ENCODE measurements around the gene NRF1.

Gene NRF1

GRCh38 chr7:129740574-129741410, 129.3 kb downstream of the NRF1 start:
- Mint-ChIP-seq H3K36me3 (ENCODE audit: low read depth) (peaks cover 3% of the 10 kb centered on the region), H3K4me3 (no peak overlapping the region), H3K27me3 (ENCODE audit: low read depth) (no peaks in the 10 kb centered on the region), H3K4me1 (ENCODE audit: low read depth) (peaks cover 3% of the 10 kb centered on the region), H3K9me3 (no peaks in the 10 kb centered on the region), H3K27ac (no peak overlapping the region)

GRCh38 chr7:129741743-129742213, 130.3 kb downstream of the NRF1 start:
- Mint-ChIP-seq H3K4me3 (no peak overlapping the region), H3K4me1 (ENCODE audit: low read depth) (peaks cover 3% of the 10 kb centered on the region), H3K36me3 (ENCODE audit: low read depth) (peaks cover 5% of the 10 kb centered on the region), H3K9me3 (no peaks in the 10 kb centered on the region), H3K27me3 (ENCODE audit: low read depth) (no peaks in the 10 kb centered on the region), H3K27ac (no peak overlapping the region)

- no peaks in the 10 kb centered on the region for H3K9me3 Mint-ChIP-seq
- H3K27me3 Mint-ChIP-seq (ENCODE audit: low read depth), result no peaks in the 10 kb centered on the region
- H3K36me3 Mint-ChIP-seq (ENCODE audit: low read depth), result peaks cover 5% of the 10 kb centered on the region
- peaks cover 3% of the 10 kb centered on the region for H3K4me1 Mint-ChIP-seq (ENCODE audit: low read depth)
- no peak overlapping the region for H3K27ac Mint-ChIP-seq
- H3K4me3 Mint-ChIP-seq, result no peak overlapping the region
These were observed 130.7 kb downstream of the NRF1 start for GRCh38 chr7:129742256-129742655.

- Mint-ChIP-seq H3K27ac (no peak overlapping the region), H3K4me1 (ENCODE audit: low read depth) (no peaks in the 10 kb centered on the region), H3K36me3 (ENCODE audit: low read depth) (peaks cover 2% of the 10 kb centered on the region), H3K9me3 (no peaks in the 10 kb centered on the region), H3K4me3 (no peak overlapping the region), H3K27me3 (ENCODE audit: low read depth) (no peaks in the 10 kb centered on the region)
These were observed 135.5 kb downstream of the NRF1 start for GRCh38 chr7:129746857-129747529.

- Mint-ChIP-seq H3K36me3 (ENCODE audit: low read depth) (peaks cover 6% of the 10 kb centered on the region), H3K4me1 (ENCODE audit: low read depth) (no peaks in the 10 kb centered on the region), H3K27ac (no peak overlapping the region), H3K27me3 (ENCODE audit: low read depth) (no peaks in the 10 kb centered on the region), H3K9me3 (no peaks in the 10 kb centered on the region), H3K4me3 (no peak overlapping the region)
These were observed 137.0 kb downstream of the NRF1 start for GRCh38 chr7:129748356-129749109.

- Mint-ChIP-seq H3K27ac (no peak overlapping the region), H3K4me1 (ENCODE audit: low read depth) (no peaks in the 10 kb centered on the region), H3K36me3 (ENCODE audit: low read depth) (peaks cover 6% of the 10 kb centered on the region), H3K27me3 (ENCODE audit: low read depth) (no peaks in the 10 kb centered on the region), H3K4me3 (no peak overlapping the region), H3K9me3 (no peaks in the 10 kb centered on the region)
These were observed 138.6 kb downstream of the NRF1 start for GRCh38 chr7:129750091-129750490.

- Mint-ChIP-seq H3K4me1 (ENCODE audit: low read depth) (no peaks in the 10 kb centered on the region), H3K9me3 (no peaks in the 10 kb centered on the region), H3K27ac (no peak overlapping the region), H3K4me3 (no peak overlapping the region), H3K36me3 (ENCODE audit: low read depth) (peaks cover 6% of the 10 kb centered on the region), H3K27me3 (ENCODE audit: low read depth) (no peaks in the 10 kb centered on the region)
These were observed 139.0 kb downstream of the NRF1 start for GRCh38 chr7:129750501-129750900.

GRCh38 chr7:129751916-129752315, 140.4 kb downstream of the NRF1 start:
- H3K9me3 Mint-ChIP-seq, result no peaks in the 10 kb centered on the region
- no peak overlapping the region for H3K4me3 Mint-ChIP-seq
- no peaks in the 10 kb centered on the region for H3K4me1 Mint-ChIP-seq (ENCODE audit: low read depth)
- H3K36me3 Mint-ChIP-seq (ENCODE audit: low read depth), result peaks cover 7% of the 10 kb centered on the region
- no peak overlapping the region for H3K27ac Mint-ChIP-seq
- no peaks in the 10 kb centered on the region for H3K27me3 Mint-ChIP-seq (ENCODE audit: low read depth)

- Mint-ChIP-seq H3K9me3 (no peaks in the 10 kb centered on the region), H3K36me3 (ENCODE audit: low read depth) (peaks cover 7% of the 10 kb centered on the region), H3K4me1 (ENCODE audit: low read depth) (no peaks in the 10 kb centered on the region), H3K27me3 (ENCODE audit: low read depth) (no peaks in the 10 kb centered on the region), H3K27ac (no peak overlapping the region), H3K4me3 (no peak overlapping the region)
These were observed 141.2 kb downstream of the NRF1 start for GRCh38 chr7:129752760-129753159.

GRCh38 chr7:129754406-129754805, 142.9 kb downstream of the NRF1 start:
- no peaks in the 10 kb centered on the region for H3K27me3 Mint-ChIP-seq (ENCODE audit: low read depth)
- no peaks in the 10 kb centered on the region for H3K9me3 Mint-ChIP-seq
- no peak overlapping the region for H3K4me3 Mint-ChIP-seq
- H3K4me1 Mint-ChIP-seq (ENCODE audit: low read depth), result no peaks in the 10 kb centered on the region
- no peak overlapping the region for H3K27ac Mint-ChIP-seq
- H3K36me3 Mint-ChIP-seq (ENCODE audit: low read depth), result peaks cover 7% of the 10 kb centered on the region

GRCh38 chr7:129757991-129758390, 146.5 kb downstream of the NRF1 start:
- Mint-ChIP-seq H3K4me3 (no peak overlapping the region), H3K4me1 (ENCODE audit: low read depth) (no peaks in the 10 kb centered on the region), H3K27me3 (ENCODE audit: low read depth) (no peaks in the 10 kb centered on the region), H3K36me3 (ENCODE audit: low read depth) (peaks cover 7% of the 10 kb centered on the region), H3K27ac (no peak overlapping the region), H3K9me3 (no peaks in the 10 kb centered on the region)

GRCh38 chr7:129762387-129762969, 151.0 kb downstream of the NRF1 start:
- Mint-ChIP-seq H3K4me3 (no peak overlapping the region), H3K27ac (no peak overlapping the region), H3K36me3 (ENCODE audit: low read depth) (no peaks in the 10 kb centered on the region), H3K9me3 (no peaks in the 10 kb centered on the region), H3K4me1 (ENCODE audit: low read depth) (no peaks in the 10 kb centered on the region), H3K27me3 (ENCODE audit: low read depth) (peaks cover 5% of the 10 kb centered on the region)

GRCh38 chr7:129764247-129765084, 152.9 kb downstream of the NRF1 start:
- Mint-ChIP-seq H3K36me3 (ENCODE audit: low read depth) (no peaks in the 10 kb centered on the region), H3K27ac (no peak overlapping the region)

GRCh38 chr7:129765352-129765751, 153.8 kb downstream of the NRF1 start:
- Mint-ChIP-seq H3K4me3 (no peak overlapping the region), H3K27ac (no peak overlapping the region), H3K4me1 (ENCODE audit: low read depth) (no peaks in the 10 kb centered on the region), H3K9me3 (no peaks in the 10 kb centered on the region), H3K36me3 (ENCODE audit: low read depth) (no peaks in the 10 kb centered on the region), H3K27me3 (ENCODE audit: low read depth) (peaks cover 5% of the 10 kb centered on the region)

More at GRCh38 chr7:129764247-129765084, 152.9 kb downstream of the NRF1 start:
- H3K4me1 Mint-ChIP-seq (ENCODE audit: low read depth), result no peaks in the 10 kb centered on the region
- H3K9me3 Mint-ChIP-seq, result no peaks in the 10 kb centered on the region
- no peak overlapping the region for H3K4me3 Mint-ChIP-seq
- peaks cover 5% of the 10 kb centered on the region for H3K27me3 Mint-ChIP-seq (ENCODE audit: low read depth)

Data from T-helper 1 cell treated with Interleukin-12 subunit alpha and Interleukin-12 subunit beta and Interleukin-4 antibody, amounts not matched to agents 30 μg/mL and 1 μg/mL, for 36 hours (primary cell).